A549 (cell line): ENCODE data around the gene OCIAD1.

Source experiments
- CHD4 ChIP-seq: fragments of 200-600 bp; sonication (generic); IDR thresholded peaks from 2 replicates; pipeline ENCODE4 v1.6.1; 2016; ENCODE audit warnings: antibody characterized with exemption, mild to moderate bottlenecking, borderline replicate concordance
- EP300 ChIP-seq, 2 experiments: fragments of >200 bp; sonication (Bioruptor Twin); formaldehyde crosslinking; IDR thresholded peaks; 2 replicates in 1 of 2; 3 replicates in 1 of 2; pipeline ENCODE4 v1.6.1; 2016 to 2017
- MYC ChIP-seq: IDR thresholded peaks from 2 replicates; pipeline ENCODE4 v1.6.1; 2012; ENCODE audit warnings: mild to moderate bottlenecking, inconsistent platforms, low read length, improper control_type of control experiment, borderline replicate concordance
- POLR2A ChIP-seq: IDR thresholded peaks from 2 replicates; pipeline ENCODE4 v1.6.1; 2012; ENCODE audit warnings: mild to moderate bottlenecking, low read length
- RFX5 ChIP-seq: fragments of 450-650 bp; IDR thresholded peaks from 2 replicates; pipeline ENCODE4 v1.7.1; 2014; ENCODE audit warnings: antibody characterized with exemption, mild to moderate bottlenecking, moderate library complexity
- SMC3 ChIP-seq: fragments of >200 bp; sonication (Bioruptor Twin); formaldehyde crosslinking; IDR thresholded peaks from 3 replicates; pipeline ENCODE4 v1.6.1; 2018; ENCODE audit warnings: inconsistent platforms
- TF ChIP-seq, protein P1 (sequence below): fragments of >200 bp; sonication (Bioruptor Twin); formaldehyde crosslinking; IDR thresholded peaks from 3 replicates; pipeline ENCODE4 v1.5.1; 2016
- TF ChIP-seq, protein P2 (sequence below): IDR thresholded peaks from 2 replicates; pipeline ENCODE4 v1.6.1; 2012
- TF ChIP-seq, protein P3 (sequence below): fragments of 450-650 bp; IDR thresholded peaks from 2 replicates; pipeline ENCODE4 v1.6.1; 2014; ENCODE audit warnings: antibody characterized with exemption
- TF ChIP-seq, protein P4 (sequence below): fragments of 200-600 bp; sonication (generic); IDR thresholded peaks from 2 replicates; pipeline ENCODE4 v1.6.1; 2016; ENCODE audit warnings: antibody characterized with exemption, mild to moderate bottlenecking, moderate library complexity
- TF ChIP-seq, protein P5 (sequence below): fragments of 250-450 bp; sonication (Bioruptor Pico); IDR thresholded peaks from 2 replicates; pipeline ENCODE4 v1.5.0; 2020; ENCODE audit warnings: low read depth, mild to moderate bottlenecking, moderate library complexity
- TF ChIP-seq, protein P6 (sequence below): IDR thresholded peaks from 2 replicates; pipeline ENCODE4 v1.6.1; 2012; ENCODE audit warnings: low read depth, borderline replicate concordance

DNA sequence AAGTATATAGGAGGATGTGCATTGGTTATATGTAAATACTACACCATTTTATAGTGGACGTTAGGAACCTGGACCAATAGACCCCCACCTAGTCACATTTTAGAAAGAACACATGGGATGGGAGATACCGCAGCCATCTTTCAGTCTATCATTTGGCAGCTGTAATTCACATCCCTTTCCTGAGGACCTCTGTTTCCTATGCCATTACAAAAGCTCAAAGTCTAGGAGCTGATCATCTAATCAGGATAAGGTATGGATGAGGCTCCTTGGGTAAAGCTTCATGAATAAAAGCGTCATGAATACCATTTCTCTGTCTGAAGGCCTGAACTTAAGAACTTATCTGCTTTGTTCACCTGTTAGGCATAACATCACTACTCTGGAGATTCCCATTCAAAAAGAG lies 31.1 kb downstream of the OCIAD1 start:
- TF ChIP-seq CHD4 (no peak), POLR2A (no peak), SMC3 (no peak), RFX5 (no peak), EP300 (IDR thresholded peaks at IDR 0.05) (no peak), MYC (no peak)
- TF ChIP-seq, protein P1, sequence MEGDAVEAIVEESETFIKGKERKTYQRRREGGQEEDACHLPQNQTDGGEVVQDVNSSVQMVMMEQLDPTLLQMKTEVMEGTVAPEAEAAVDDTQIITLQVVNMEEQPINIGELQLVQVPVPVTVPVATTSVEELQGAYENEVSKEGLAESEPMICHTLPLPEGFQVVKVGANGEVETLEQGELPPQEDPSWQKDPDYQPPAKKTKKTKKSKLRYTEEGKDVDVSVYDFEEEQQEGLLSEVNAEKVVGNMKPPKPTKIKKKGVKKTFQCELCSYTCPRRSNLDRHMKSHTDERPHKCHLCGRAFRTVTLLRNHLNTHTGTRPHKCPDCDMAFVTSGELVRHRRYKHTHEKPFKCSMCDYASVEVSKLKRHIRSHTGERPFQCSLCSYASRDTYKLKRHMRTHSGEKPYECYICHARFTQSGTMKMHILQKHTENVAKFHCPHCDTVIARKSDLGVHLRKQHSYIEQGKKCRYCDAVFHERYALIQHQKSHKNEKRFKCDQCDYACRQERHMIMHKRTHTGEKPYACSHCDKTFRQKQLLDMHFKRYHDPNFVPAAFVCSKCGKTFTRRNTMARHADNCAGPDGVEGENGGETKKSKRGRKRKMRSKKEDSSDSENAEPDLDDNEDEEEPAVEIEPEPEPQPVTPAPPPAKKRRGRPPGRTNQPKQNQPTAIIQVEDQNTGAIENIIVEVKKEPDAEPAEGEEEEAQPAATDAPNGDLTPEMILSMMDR: no peak
- TF ChIP-seq, protein P2, sequence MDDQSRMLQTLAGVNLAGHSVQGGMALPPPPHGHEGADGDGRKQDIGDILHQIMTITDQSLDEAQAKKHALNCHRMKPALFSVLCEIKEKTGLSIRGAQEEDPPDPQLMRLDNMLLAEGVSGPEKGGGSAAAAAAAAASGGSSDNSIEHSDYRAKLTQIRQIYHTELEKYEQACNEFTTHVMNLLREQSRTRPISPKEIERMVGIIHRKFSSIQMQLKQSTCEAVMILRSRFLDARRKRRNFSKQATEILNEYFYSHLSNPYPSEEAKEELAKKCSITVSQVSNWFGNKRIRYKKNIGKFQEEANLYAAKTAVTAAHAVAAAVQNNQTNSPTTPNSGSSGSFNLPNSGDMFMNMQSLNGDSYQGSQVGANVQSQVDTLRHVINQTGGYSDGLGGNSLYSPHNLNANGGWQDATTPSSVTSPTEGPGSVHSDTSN: no peak
- TF ChIP-seq, protein P3, sequence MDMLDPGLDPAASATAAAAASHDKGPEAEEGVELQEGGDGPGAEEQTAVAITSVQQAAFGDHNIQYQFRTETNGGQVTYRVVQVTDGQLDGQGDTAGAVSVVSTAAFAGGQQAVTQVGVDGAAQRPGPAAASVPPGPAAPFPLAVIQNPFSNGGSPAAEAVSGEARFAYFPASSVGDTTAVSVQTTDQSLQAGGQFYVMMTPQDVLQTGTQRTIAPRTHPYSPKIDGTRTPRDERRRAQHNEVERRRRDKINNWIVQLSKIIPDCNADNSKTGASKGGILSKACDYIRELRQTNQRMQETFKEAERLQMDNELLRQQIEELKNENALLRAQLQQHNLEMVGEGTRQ: no peak
- TF ChIP-seq, protein P4, sequence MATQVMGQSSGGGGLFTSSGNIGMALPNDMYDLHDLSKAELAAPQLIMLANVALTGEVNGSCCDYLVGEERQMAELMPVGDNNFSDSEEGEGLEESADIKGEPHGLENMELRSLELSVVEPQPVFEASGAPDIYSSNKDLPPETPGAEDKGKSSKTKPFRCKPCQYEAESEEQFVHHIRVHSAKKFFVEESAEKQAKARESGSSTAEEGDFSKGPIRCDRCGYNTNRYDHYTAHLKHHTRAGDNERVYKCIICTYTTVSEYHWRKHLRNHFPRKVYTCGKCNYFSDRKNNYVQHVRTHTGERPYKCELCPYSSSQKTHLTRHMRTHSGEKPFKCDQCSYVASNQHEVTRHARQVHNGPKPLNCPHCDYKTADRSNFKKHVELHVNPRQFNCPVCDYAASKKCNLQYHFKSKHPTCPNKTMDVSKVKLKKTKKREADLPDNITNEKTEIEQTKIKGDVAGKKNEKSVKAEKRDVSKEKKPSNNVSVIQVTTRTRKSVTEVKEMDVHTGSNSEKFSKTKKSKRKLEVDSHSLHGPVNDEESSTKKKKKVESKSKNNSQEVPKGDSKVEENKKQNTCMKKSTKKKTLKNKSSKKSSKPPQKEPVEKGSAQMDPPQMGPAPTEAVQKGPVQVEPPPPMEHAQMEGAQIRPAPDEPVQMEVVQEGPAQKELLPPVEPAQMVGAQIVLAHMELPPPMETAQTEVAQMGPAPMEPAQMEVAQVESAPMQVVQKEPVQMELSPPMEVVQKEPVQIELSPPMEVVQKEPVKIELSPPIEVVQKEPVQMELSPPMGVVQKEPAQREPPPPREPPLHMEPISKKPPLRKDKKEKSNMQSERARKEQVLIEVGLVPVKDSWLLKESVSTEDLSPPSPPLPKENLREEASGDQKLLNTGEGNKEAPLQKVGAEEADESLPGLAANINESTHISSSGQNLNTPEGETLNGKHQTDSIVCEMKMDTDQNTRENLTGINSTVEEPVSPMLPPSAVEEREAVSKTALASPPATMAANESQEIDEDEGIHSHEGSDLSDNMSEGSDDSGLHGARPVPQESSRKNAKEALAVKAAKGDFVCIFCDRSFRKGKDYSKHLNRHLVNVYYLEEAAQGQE: no peak
- TF ChIP-seq, protein P5, sequence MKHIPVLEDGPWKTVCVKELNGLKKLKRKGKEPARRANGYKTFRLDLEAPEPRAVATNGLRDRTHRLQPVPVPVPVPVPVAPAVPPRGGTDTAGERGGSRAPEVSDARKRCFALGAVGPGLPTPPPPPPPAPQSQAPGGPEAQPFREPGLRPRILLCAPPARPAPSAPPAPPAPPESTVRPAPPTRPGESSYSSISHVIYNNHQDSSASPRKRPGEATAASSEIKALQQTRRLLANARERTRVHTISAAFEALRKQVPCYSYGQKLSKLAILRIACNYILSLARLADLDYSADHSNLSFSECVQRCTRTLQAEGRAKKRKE: no peak
- TF ChIP-seq, protein P6, sequence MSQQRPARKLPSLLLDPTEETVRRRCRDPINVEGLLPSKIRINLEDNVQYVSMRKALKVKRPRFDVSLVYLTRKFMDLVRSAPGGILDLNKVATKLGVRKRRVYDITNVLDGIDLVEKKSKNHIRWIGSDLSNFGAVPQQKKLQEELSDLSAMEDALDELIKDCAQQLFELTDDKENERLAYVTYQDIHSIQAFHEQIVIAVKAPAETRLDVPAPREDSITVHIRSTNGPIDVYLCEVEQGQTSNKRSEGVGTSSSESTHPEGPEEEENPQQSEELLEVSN: no peak
